ENCODE measurements around the gene RSKR. TPM values are rescaled to one million over a fixed set of nuclear protein-coding genes. Genes with fewer than 3 reads are reported as not detected.

Gene RSKR
- total and polyA plus RNA-seq, 2 of the 4 experiments (the other 2 are of a cell fraction) = 2.2 to 6.8 TPM

GRCh38 chr17:28615260-28615940 is 1.4 kb upstream of the RSKR start:
- Histone ChIP-seq H3K27ac (ENCODE audit: insufficient read depth, low read length) (no peak overlapping the region), H2AFZ (replicated peaks; ENCODE audit: low read length, poor library complexity) (no peak overlapping the region), H3K4me1 (ENCODE audit: control insufficient read depth, insufficient read depth, low read length) (no peaks in the 10 kb centered on the region), H3K4ac (ENCODE audit: low read depth, low read length) (no peak overlapping the region), H4K91ac (ENCODE audit: insufficient read depth, low read depth, low read length) (no peak overlapping the region), H2BK5ac (ENCODE audit: low read depth, low read length, poor library complexity, severe bottlenecking) (no peak overlapping the region), H2BK20ac (ENCODE audit: low read depth, low read length) (no peak overlapping the region), H3K23ac (ENCODE audit: low read depth, low read length) (no peak overlapping the region), H2BK15ac (ENCODE audit: low read depth, low read length) (no peak overlapping the region), H2BK120ac (ENCODE audit: low read depth, low read length) (no peak overlapping the region), H3K14ac (replicated peaks; ENCODE audit: low read depth, low read length) (no peak overlapping the region), H3K27me3 (ENCODE audit: control insufficient read depth, insufficient read depth, low read length) (no peaks in the 10 kb centered on the region), H3K4me2 (ENCODE audit: low read depth, low read length) (no peak overlapping the region), H2AK9ac (replicated peaks; ENCODE audit: low read depth, low read length, poor library complexity) (no peak overlapping the region), H3K36me3 (ENCODE audit: control insufficient read depth, insufficient read depth, low read length) (peaks cover 55% of the 10 kb centered on the region), H3K9ac (ENCODE audit: low read depth, low read length) (no peak overlapping the region), H3K4me3 (ENCODE audit: insufficient read depth, low read depth, low read length) (no peak overlapping the region), H4K5ac (ENCODE audit: low read depth, low read length) (no peak overlapping the region), H2AK5ac (ENCODE audit: low read depth, low read length) (no peak overlapping the region), H3K9me1 (ENCODE audit: insufficient read depth, low read length) (no peaks in the 10 kb centered on the region), H3K79me1 (ENCODE audit: low read depth in 1 of 2, low read length in 2 of 2) (no peaks in the 10 kb centered on the region), H4K8ac (ENCODE audit: low read depth in 2 of 2, low read length in 2 of 2) (no peak overlapping the region), H3K18ac (ENCODE audit: low read depth, low read length) (no peak overlapping the region), H4K20me1 (ENCODE audit: insufficient read depth, low read length) (peaks cover 8% of the 10 kb centered on the region; the same call in 1 of the 2 replicates), H3K56ac (ENCODE audit: extremely low read depth, insufficient read depth, low read length) (no peak overlapping the region), H3K9me3 (ENCODE audit: control insufficient read depth, insufficient read depth, low read length) (no peaks in the 10 kb centered on the region)
- ATAC-seq (ENCODE audit: low read depth) (no peak), DNase-seq (no peak)
- in situ Hi-C loops (cut with MboI; ENCODE audit: low sequenced_read_pairs) = loop anchor here (10.0 kb wide), 1 partner anchor 121 kb away; no protein-coding TSS in a partner anchor
- WGBS, 2 experiments (ENCODE audit: extremely low coverage in 2 of 2, insufficient read length in 1 of 2) = 71% methylated on average over 1 of the region's 4 CpGs; no CpG with 5 or more reads in 1 of the 2 experiments
- ChIA-PET CTCF (interaction anchor here (1.3 kb wide), 1 partner anchor 28 kb away, joined by 3 read pairs; no protein-coding TSS in a partner anchor), POLR2A (ENCODE audit: unreplicated experiment) (no interaction called here)
- no TSS peak for BruUV-seq (replicated peaks)
- TF ChIP-seq CEBPB (IDR thresholded peaks at IDR 0.05; ENCODE audit: low read depth, low read length) (no peak), RFX5 (IDR thresholded peaks at IDR 0.05; ENCODE audit: low read depth, low read length) (no peak), NFE2L2 (IDR thresholded peaks at IDR 0.05; ENCODE audit: low read depth, low read length) (no peak), USF2 (IDR thresholded peaks at IDR 0.05; ENCODE audit: low read depth, low read length) (no peak), RAD21 (IDR thresholded peaks at IDR 0.05; ENCODE audit: low read length) (no peak), SMC3 (IDR thresholded peaks at IDR 0.05; ENCODE audit: low read depth, low read length) (no peak), RCOR1 (IDR thresholded peaks at IDR 0.05; ENCODE audit: insufficient replicate concordance, low read length) (no peak), CTCF (conservative IDR thresholded peaks at IDR 0.05; ENCODE audit: low read depth, low read length) (no peak)
- intact Hi-C loops (cut with micrococcal nuclease) = no loop called here
- dilution Hi-C loops (cut with HindIII; ENCODE audit: low sequenced_read_pairs, unreplicated experiment) = no loop called here
